Upper lobe of left lung (tissue), 6 donors: ENCODE results near the gene NFAT5. TPM values are rescaled to one million over a fixed set of nuclear protein-coding genes. Genes with fewer than 3 reads are reported as not detected.
"Not testable (repeated sequence)": the region's sequence is repeated elsewhere in the genome, so short reads cannot be mapped to it uniquely, and the experiment has no call there.

Source experiments
- ATAC-seq, 2 donors: fragments of 200-7000 bp; cut with Tn5 transposase; one replicate each; pipeline ENCODE4 v1.9.1; 2022; ENCODE audit warnings: mild to moderate bottlenecking in 2 of 2, moderate library complexity in 2 of 2; ENCODE audit not compliant: low FRiP score in 2 of 2
- DNase-seq, 2 donors: peaks; one replicate each; pipeline ENCODE4 v3.0.0-alpha.2; 2019 to 2020
- H3K27ac ChIP-seq, 4 donors: fragments of 200-600 bp; sonication (generic); one replicate each; pipeline ENCODE4 v1.5.1; 2016 to 2019
- H3K27me3 ChIP-seq, 4 donors: fragments of 200-600 bp; sonication (generic); one replicate each; pipeline ENCODE4 v1.5.1; 2017 to 2019
- H3K36me3 ChIP-seq, 4 donors: fragments of 200-600 bp; sonication (generic); one replicate each; pipeline ENCODE4 v1.5.1; 2016 to 2019
- H3K4me1 ChIP-seq, 4 donors: fragments of 200-600 bp; sonication (generic); one replicate each; pipeline ENCODE4 v1.5.1; 2018 to 2019
- H3K4me3 ChIP-seq, 4 donors: fragments of 200-600 bp; sonication (generic); one replicate each; pipeline ENCODE4 v1.5.1; 2017 to 2019; ENCODE audit warnings: mild to moderate bottlenecking in 2 of 4, moderate library complexity in 1 of 4
- H3K9me3 ChIP-seq, 4 donors: fragments of 200-600 bp; sonication (generic); one replicate each; pipeline ENCODE4 v1.5.1; 2018 to 2019
- CTCF ChIP-seq, 6 experiments: fragments of 450-650 bp in 4 of 6; fragments of 200-600 bp in 2 of 6; sonication (generic) in 2 of 6; IDR thresholded peaks; one replicate each; pipeline ENCODE4 v1.5.1; 2016 to 2019; ENCODE audit warnings: antibody characterized with exemption in 6 of 6
- EP300 ChIP-seq, 4 donors: sonication (generic); formaldehyde crosslinking; IDR thresholded peaks; one replicate each; pipeline ENCODE4 v1.5.1; 2017; ENCODE audit warnings: antibody characterized with exemption in 4 of 4, control low read depth in 2 of 4
- POLR2A ChIP-seq, 4 donors: fragments of 450-650 bp; IDR thresholded peaks; one replicate each; pipeline ENCODE4 v1.5.1; 2016 to 2017; ENCODE audit warnings: antibody characterized with exemption in 4 of 4, mild to moderate bottlenecking in 2 of 4
- POLR2AphosphoS5 ChIP-seq, 2 donors: sonication (generic); formaldehyde crosslinking; IDR thresholded peaks; one replicate each; pipeline ENCODE4 v1.5.1; 2017; ENCODE audit warnings: antibody characterized with exemption in 2 of 2
- WGBS, 2 donors: methylation state at CpG; one replicate each; pipeline ENCODE4 v1.1.5; 2017 to 2018; 5-methylcytosine and 5-hydroxymethylcytosine counted together
- total RNA-seq, 6 donors: library from RNA; depleted of rRNA in 4 of 6; stranded (reverse); fragments of >200 nt in 4 of 6; gene quantifications; one replicate each; pipeline versions ENCODE4 v1.1.0 to v1.2.1, GENCODE V29; 2016 to 2021
- donor health status: DM: no; HTN: no; CAD: no; lungs with moderate emphysema.
- donor health status: DM: no; HTN: yes; CAD: no; lungs with severe emphysema.

Gene NFAT5
- total RNA-seq, 6 donors from 2014 or later: 36.0 to 80.7 (median 50.4) TPM

GRCh38 chr16:69632828-69633227, 67.1 kb downstream of the NFAT5 start:
- H3K27me3 ChIP-seq: no peaks in the 10 kb centered on the region
- H3K9me3 ChIP-seq: peaks cover 0 to 11% (median 5%) of the 10 kb centered on the region in 4 donors
- DNase-seq (no peak), ATAC-seq (no peak)
- H3K4me1 ChIP-seq: no peaks in the 10 kb centered on the region
- H3K36me3 ChIP-seq: peaks cover 0 to 38% (median 20%) of the 10 kb centered on the region in 4 donors
- no peak overlapping the region for H3K4me3 ChIP-seq
- H3K27ac ChIP-seq: no peak overlapping the region
- TF ChIP-seq POLR2AphosphoS5 (IDR thresholded peaks at IDR 0.05) (no peak), EP300 (IDR thresholded peaks at IDR 0.05) (no peak), POLR2A (IDR thresholded peaks at IDR 0.05) (no peak), CTCF (IDR thresholded peaks at IDR 0.05) (no peak)

GRCh38 chr16:69633375-69633774, 67.6 kb downstream of the NFAT5 start:
- Histone ChIP-seq H3K4me3 (no peak overlapping the region), H3K27ac (no peak overlapping the region), H3K36me3 (peaks cover 0 to 38% (median 20%) of the 10 kb centered on the region in 4 donors), H3K27me3 (no peaks in the 10 kb centered on the region), H3K4me1 (no peaks in the 10 kb centered on the region), H3K9me3 (peaks cover 0 to 11% (median 5%) of the 10 kb centered on the region in 4 donors)
- no peak for ATAC-seq
- TF ChIP-seq POLR2A (IDR thresholded peaks at IDR 0.05) (no peak), EP300 (IDR thresholded peaks at IDR 0.05) (no peak), CTCF (IDR thresholded peaks at IDR 0.05) (no peak), POLR2AphosphoS5 (IDR thresholded peaks at IDR 0.05) (no peak)
- DNase-seq: no peak

- H3K4me1 ChIP-seq, H3K27me3 ChIP-seq, ATAC-seq, DNase-seq, H3K4me3 ChIP-seq, H3K27ac ChIP-seq: not testable (repeated sequence)
- peaks cover 0 to 29% (median 20%) of the 10 kb centered on the region in 4 donors for H3K36me3 ChIP-seq
- 96 to 97% methylated on average over 3 of the region's 3 CpGs for WGBS, 2 donors
- peaks cover 0 to 11% (median 5%) of the 10 kb centered on the region in 4 donors for H3K9me3 ChIP-seq
These were observed 70.9 kb downstream of the NFAT5 start for GRCh38 chr16:69636563-69637146.

GRCh38 chr16:69637206-69637865, 71.6 kb downstream of the NFAT5 start:
- peaks cover 0 to 11% (median 5%) of the 10 kb centered on the region in 4 donors for H3K9me3 ChIP-seq
- WGBS, 2 donors: 94 to 99% methylated on average over 3 of the region's 3 CpGs
- not testable (repeated sequence) for DNase-seq, H3K27me3 ChIP-seq, H3K27ac ChIP-seq, ATAC-seq, H3K4me3 ChIP-seq, H3K4me1 ChIP-seq
- peaks cover 0 to 29% (median 20%) of the 10 kb centered on the region in 4 donors for H3K36me3 ChIP-seq

GRCh38 chr16:69643997-69644396, 78.2 kb downstream of the NFAT5 start:
- not testable (repeated sequence) for H3K9me3 ChIP-seq, DNase-seq, H3K27ac ChIP-seq, H3K4me3 ChIP-seq, H3K27me3 ChIP-seq, H3K4me1 ChIP-seq, ATAC-seq
- 100% methylated on average over 3 of the region's 3 CpGs for WGBS, 2 donors
- peaks cover 4 to 22% (median 10%) of the 10 kb centered on the region in 4 donors for H3K36me3 ChIP-seq

- peaks cover 4 to 26% (median 10%) of the 10 kb centered on the region in 4 donors for H3K36me3 ChIP-seq
- no peak for TF ChIP-seq CTCF (IDR thresholded peaks at IDR 0.05)
- TF ChIP-seq EP300 (IDR thresholded peaks at IDR 0.05): no peak
- no peak for TF ChIP-seq POLR2AphosphoS5 (IDR thresholded peaks at IDR 0.05)
- TF ChIP-seq POLR2A (IDR thresholded peaks at IDR 0.05): no peak
These were observed 79.0 kb downstream of the NFAT5 start for GRCh38 chr16:69644790-69645189.

More at GRCh38 chr16:69644790-69645189, 79.0 kb downstream of the NFAT5 start:
- Histone ChIP-seq H3K27ac (no peak overlapping the region), H3K4me3 (no peak overlapping the region), H3K9me3 (no peaks in the 10 kb centered on the region), H3K27me3 (no peaks in the 10 kb centered on the region), H3K4me1 (peaks cover 0 to 5% (median 2%) of the 10 kb centered on the region in 4 donors)
- no peak for ATAC-seq
- DNase-seq: no peak
- 33 to 34% methylated on average over 1 of the region's 1 CpG for WGBS, 2 donors
